SU-DHL-6 (cell line): ENCODE results near the gene CSRNP2.

Source experiments
- EZH2phosphoT487 ChIP-seq: fragments of 200-600 bp; sonication (generic), shearing (Covaris generic); conservative IDR thresholded peaks from 2 replicates; pipeline ENCODE4 v1.6.1; 2018; ENCODE audit warnings: mild to moderate bottlenecking, antibody characterized with exemption, low read length, moderate library complexity, mixed read lengths
- TF ChIP-seq, protein P1 (sequence below): fragments of 200-600 bp; sonication (generic); IDR thresholded peaks from one replicate; pipeline ENCODE4 v1.5.1; 2017; ENCODE audit warnings: antibody characterized with exemption, mild to moderate bottlenecking, low read length, moderate library complexity; ENCODE audit not compliant: insufficient read depth, poor library complexity, severe bottlenecking

GRCh38 chr12:51025338-51025835 lies 58.0 kb downstream of the CSRNP2 start:
- TF ChIP-seq, protein P1, sequence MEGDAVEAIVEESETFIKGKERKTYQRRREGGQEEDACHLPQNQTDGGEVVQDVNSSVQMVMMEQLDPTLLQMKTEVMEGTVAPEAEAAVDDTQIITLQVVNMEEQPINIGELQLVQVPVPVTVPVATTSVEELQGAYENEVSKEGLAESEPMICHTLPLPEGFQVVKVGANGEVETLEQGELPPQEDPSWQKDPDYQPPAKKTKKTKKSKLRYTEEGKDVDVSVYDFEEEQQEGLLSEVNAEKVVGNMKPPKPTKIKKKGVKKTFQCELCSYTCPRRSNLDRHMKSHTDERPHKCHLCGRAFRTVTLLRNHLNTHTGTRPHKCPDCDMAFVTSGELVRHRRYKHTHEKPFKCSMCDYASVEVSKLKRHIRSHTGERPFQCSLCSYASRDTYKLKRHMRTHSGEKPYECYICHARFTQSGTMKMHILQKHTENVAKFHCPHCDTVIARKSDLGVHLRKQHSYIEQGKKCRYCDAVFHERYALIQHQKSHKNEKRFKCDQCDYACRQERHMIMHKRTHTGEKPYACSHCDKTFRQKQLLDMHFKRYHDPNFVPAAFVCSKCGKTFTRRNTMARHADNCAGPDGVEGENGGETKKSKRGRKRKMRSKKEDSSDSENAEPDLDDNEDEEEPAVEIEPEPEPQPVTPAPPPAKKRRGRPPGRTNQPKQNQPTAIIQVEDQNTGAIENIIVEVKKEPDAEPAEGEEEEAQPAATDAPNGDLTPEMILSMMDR = no peak
- TF ChIP-seq EZH2phosphoT487 = no peak
